ENCODE measurements around the gene TLK2.
"Not testable (repeated sequence)": the region's sequence is repeated elsewhere in the genome, so short reads cannot be mapped to it uniquely, and the experiment has no call there.

TLK2 gene

DNA sequence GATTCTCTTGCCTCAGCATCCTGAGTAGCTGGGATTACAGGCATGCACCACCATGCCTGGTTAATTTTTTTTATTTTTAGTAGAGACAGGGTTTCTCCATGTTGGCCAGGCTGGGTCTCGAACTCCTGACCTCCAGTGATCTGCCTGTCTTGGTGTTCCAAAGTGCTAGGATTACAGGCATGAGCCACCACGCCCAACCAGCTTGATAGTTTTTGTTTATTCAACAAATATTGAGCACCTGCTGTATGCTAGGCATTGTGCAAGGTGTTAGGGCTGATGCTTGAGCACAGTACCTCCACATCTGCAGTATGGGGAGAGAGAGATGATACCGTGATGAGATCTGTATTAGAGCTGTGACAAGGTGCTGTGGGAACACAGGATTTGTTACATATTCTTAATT is 3.9 kb downstream of the TLK2 start:
- not testable (repeated sequence) for H2AFZ ChIP-seq (ENCODE audit: low read depth, low read length); ATAC-seq (ENCODE audit: insufficient read depth, low read depth); H3K9me3 ChIP-seq (ENCODE audit: insufficient read depth, low read length, severe bottlenecking); H3K9ac ChIP-seq (ENCODE audit: low read depth, low read length); H3K4me2 ChIP-seq (ENCODE audit: insufficient read depth, low read length); H3K27ac ChIP-seq (ENCODE audit: low read length); DNase-seq; H3K4me3 ChIP-seq (ENCODE audit: low read depth in 1 of 2, low read length in 2 of 2); H3K27me3 ChIP-seq (ENCODE audit: insufficient read depth, low read length, poor library complexity)
- peaks cover 20% of the 10 kb centered on the region; the same call in 1 of the 2 replicates for H4K20me1 ChIP-seq (ENCODE audit: insufficient read depth, low read length)
- H3K79me2 ChIP-seq (ENCODE audit: insufficient read depth, low read length): peaks cover 90% of the 10 kb centered on the region
- peaks cover 20% of the 10 kb centered on the region for H3K4me1 ChIP-seq (ENCODE audit: insufficient read depth, low read length)
- H3K36me3 ChIP-seq (ENCODE audit: insufficient read depth, low read length): peaks cover 33% of the 10 kb centered on the region

DNA sequence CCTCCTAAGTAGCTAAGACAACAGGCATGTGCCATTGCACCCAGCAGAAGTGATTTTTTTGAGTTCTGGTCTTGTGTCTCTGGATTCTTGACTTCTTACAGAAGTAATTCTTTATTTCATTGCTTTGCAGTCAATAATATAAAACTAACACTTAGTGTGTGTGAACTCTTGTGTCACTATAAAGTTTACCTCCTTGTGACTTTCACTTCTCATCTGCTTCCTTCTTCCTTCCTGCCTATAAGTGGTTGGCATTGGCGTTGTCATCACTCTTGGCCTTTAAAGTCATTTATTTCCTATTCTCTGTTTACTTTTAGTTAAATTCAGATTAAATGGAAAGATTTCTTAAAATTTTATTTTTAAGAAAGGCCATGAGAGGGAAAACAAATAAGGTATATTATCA is 12.4 kb downstream of the TLK2 start:
- H3K36me3 ChIP-seq (ENCODE audit: insufficient read depth, low read length); DNase-seq; H3K27me3 ChIP-seq (ENCODE audit: insufficient read depth, low read length, poor library complexity); H3K4me1 ChIP-seq (ENCODE audit: insufficient read depth, low read length); H2AFZ ChIP-seq (ENCODE audit: low read depth, low read length); H3K9me3 ChIP-seq (ENCODE audit: insufficient read depth, low read length, severe bottlenecking); H3K9ac ChIP-seq (ENCODE audit: low read depth, low read length); H3K4me2 ChIP-seq (ENCODE audit: insufficient read depth, low read length); ATAC-seq (ENCODE audit: insufficient read depth, low read depth); H3K4me3 ChIP-seq (ENCODE audit: low read depth in 1 of 2, low read length in 2 of 2); H3K27ac ChIP-seq (ENCODE audit: low read length): not testable (repeated sequence)
- peaks cover 95% of the 10 kb centered on the region for H3K79me2 ChIP-seq (ENCODE audit: insufficient read depth, low read length)
- peaks cover 16% of the 10 kb centered on the region; the same call in 1 of the 2 replicates for H4K20me1 ChIP-seq (ENCODE audit: insufficient read depth, low read length)

DNA sequence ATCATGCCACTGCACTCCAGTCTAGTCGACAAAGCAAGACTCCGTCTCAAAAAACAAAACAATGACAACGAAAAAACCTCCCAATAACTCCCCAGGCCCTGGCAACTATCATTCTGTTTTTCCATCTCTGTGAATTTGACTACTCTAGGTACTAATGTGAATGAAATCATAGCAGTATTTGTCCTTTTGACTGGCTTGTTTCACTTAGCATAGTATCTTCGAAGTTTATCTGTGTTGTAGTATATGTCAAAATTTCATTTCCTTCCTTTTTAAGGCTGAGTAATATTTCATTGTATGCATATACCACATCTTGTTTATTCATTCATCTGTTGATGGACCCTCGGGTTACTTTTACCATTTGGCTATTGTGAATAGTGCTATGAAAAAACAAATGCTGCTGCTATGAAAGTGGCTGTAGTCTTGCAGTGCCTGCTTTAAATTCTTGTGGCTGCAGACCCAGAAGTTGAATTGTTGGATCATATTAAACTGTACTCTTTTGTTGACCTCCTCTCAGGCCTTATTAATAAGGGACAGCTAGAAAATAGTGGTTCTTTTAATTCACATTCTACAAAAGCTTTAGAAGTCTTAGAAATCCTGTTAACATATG is 14.5 kb downstream of the TLK2 start:
- peaks cover 14% of the 10 kb centered on the region; the same call in 1 of the 2 replicates for H4K20me1 ChIP-seq (ENCODE audit: insufficient read depth, low read length)
- H3K36me3 ChIP-seq (ENCODE audit: insufficient read depth, low read length); H3K27me3 ChIP-seq (ENCODE audit: insufficient read depth, low read length, poor library complexity); H3K27ac ChIP-seq (ENCODE audit: low read length); ATAC-seq (ENCODE audit: insufficient read depth, low read depth); H3K9ac ChIP-seq (ENCODE audit: low read depth, low read length); DNase-seq; H2AFZ ChIP-seq (ENCODE audit: low read depth, low read length); H3K9me3 ChIP-seq (ENCODE audit: insufficient read depth, low read length, severe bottlenecking); H3K4me1 ChIP-seq (ENCODE audit: insufficient read depth, low read length); H3K4me3 ChIP-seq (ENCODE audit: low read depth in 1 of 2, low read length in 2 of 2); H3K4me2 ChIP-seq (ENCODE audit: insufficient read depth, low read length): not testable (repeated sequence)
- H3K79me2 ChIP-seq (ENCODE audit: insufficient read depth, low read length): peaks cover 95% of the 10 kb centered on the region

DNA sequence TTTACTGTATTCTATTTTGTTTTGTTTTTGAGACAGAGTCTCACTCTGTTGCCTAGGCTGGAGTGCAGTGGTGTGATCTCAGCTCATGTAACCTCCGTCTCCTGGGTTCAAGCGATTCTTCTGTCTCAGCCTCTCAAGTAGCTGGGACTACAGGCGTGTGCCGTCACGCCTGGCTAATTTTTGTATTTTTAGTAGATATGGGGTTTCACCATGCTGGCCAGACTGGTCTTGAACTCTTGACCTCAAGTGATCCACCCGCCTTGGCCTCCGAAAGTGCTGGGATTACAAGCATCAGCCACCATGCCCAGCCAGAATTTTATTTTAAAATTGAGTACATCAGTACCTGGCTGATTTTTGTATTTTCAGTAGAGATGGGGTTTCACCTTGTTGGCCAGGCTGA is 15.4 kb downstream of the TLK2 start:
- H3K4me2 ChIP-seq (ENCODE audit: insufficient read depth, low read length); H3K4me1 ChIP-seq (ENCODE audit: insufficient read depth, low read length); H3K27me3 ChIP-seq (ENCODE audit: insufficient read depth, low read length, poor library complexity); ATAC-seq (ENCODE audit: insufficient read depth, low read depth); H2AFZ ChIP-seq (ENCODE audit: low read depth, low read length); H3K36me3 ChIP-seq (ENCODE audit: insufficient read depth, low read length); DNase-seq; H3K9ac ChIP-seq (ENCODE audit: low read depth, low read length); H3K9me3 ChIP-seq (ENCODE audit: insufficient read depth, low read length, severe bottlenecking); H3K27ac ChIP-seq (ENCODE audit: low read length); H3K4me3 ChIP-seq (ENCODE audit: low read depth in 1 of 2, low read length in 2 of 2): not testable (repeated sequence)
- Histone ChIP-seq H4K20me1 (ENCODE audit: insufficient read depth, low read length) (peaks cover 18% of the 10 kb centered on the region), H3K79me2 (ENCODE audit: insufficient read depth, low read length) (peaks cover 95% of the 10 kb centered on the region)

DNA sequence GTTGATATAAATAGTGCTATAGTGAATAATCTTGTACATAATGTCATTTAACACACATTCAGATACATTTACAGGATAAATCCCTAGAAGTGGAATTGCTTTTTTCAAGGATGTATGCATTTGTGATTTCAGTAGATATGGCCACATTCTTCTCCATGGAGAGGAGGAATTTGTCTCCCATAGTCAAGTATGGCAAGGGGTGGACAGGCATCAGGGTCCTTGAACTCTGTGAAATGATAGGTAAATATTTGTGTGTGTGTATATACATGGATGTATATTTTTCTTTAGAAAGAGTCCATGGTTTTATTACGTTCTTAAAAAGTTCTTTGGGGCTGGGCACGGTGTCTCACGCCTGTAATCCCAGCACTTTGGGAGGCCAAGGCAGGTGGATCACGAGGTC is 17.7 kb downstream of the TLK2 start:
- H2AFZ ChIP-seq (ENCODE audit: low read depth, low read length); H3K36me3 ChIP-seq (ENCODE audit: insufficient read depth, low read length); H3K4me3 ChIP-seq (ENCODE audit: low read depth in 1 of 2, low read length in 2 of 2); H3K4me1 ChIP-seq (ENCODE audit: insufficient read depth, low read length); H3K9me3 ChIP-seq (ENCODE audit: insufficient read depth, low read length, severe bottlenecking); H3K27me3 ChIP-seq (ENCODE audit: insufficient read depth, low read length, poor library complexity); DNase-seq; ATAC-seq (ENCODE audit: insufficient read depth, low read depth); H3K4me2 ChIP-seq (ENCODE audit: insufficient read depth, low read length); H3K9ac ChIP-seq (ENCODE audit: low read depth, low read length); H3K27ac ChIP-seq (ENCODE audit: low read length): not testable (repeated sequence)
- H3K79me2 ChIP-seq (ENCODE audit: insufficient read depth, low read length): peaks cover 88% of the 10 kb centered on the region
- H4K20me1 ChIP-seq (ENCODE audit: insufficient read depth, low read length): peaks cover 27% of the 10 kb centered on the region

DNA sequence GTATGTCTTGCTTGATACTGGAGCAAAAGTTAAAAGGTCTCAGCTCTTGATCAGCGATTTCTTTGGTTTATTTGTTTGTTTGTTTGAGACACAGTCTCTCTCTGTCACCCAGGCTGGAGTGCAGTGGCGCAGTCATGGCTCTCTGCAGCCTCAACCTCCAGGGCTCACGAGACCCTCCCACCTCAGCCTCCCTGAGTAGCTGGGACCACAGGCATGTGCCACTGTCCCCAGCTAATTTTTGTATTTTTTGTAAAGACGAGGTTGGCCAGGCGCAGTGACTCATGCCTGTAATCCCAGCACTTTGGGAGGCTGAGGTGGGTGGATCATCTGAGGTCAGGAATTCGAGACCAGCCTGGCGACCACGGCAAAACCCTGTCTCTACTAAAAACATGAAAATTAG is 20.2 kb downstream of the TLK2 start:
- not testable (repeated sequence) for H3K9me3 ChIP-seq (ENCODE audit: insufficient read depth, low read length, severe bottlenecking); H3K27me3 ChIP-seq (ENCODE audit: insufficient read depth, low read length, poor library complexity); H3K36me3 ChIP-seq (ENCODE audit: insufficient read depth, low read length); H3K9ac ChIP-seq (ENCODE audit: low read depth, low read length); H2AFZ ChIP-seq (ENCODE audit: low read depth, low read length); H3K4me2 ChIP-seq (ENCODE audit: insufficient read depth, low read length); H3K4me1 ChIP-seq (ENCODE audit: insufficient read depth, low read length); H3K27ac ChIP-seq (ENCODE audit: low read length); ATAC-seq (ENCODE audit: insufficient read depth, low read depth); H3K4me3 ChIP-seq (ENCODE audit: low read depth in 1 of 2, low read length in 2 of 2); DNase-seq
- Histone ChIP-seq H4K20me1 (ENCODE audit: insufficient read depth, low read length) (peaks cover 21% of the 10 kb centered on the region), H3K79me2 (ENCODE audit: insufficient read depth, low read length) (peaks cover 85% of the 10 kb centered on the region)

DNA sequence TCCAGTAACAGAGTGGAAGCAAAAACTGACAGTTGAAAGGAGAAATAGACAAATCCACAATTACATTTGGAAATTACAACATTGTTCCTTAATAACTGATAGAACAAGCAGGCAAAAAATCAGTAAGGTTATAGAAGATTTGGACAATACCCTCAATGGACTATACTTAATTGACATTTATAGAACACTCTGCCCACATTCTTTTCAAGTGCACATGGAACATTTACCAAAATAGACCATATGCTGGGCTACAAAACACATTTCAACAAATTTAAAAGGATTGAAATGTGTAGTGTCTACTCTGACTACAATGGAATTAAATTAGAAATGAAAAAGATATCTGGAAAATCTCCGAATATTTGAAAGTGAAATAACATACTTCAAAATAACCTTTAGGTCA is 21.8 kb downstream of the TLK2 start:
- H2AFZ ChIP-seq (ENCODE audit: low read depth, low read length); H3K4me3 ChIP-seq (ENCODE audit: low read depth in 1 of 2, low read length in 2 of 2); H3K27ac ChIP-seq (ENCODE audit: low read length); H3K9me3 ChIP-seq (ENCODE audit: insufficient read depth, low read length, severe bottlenecking); H3K36me3 ChIP-seq (ENCODE audit: insufficient read depth, low read length); DNase-seq; H3K4me2 ChIP-seq (ENCODE audit: insufficient read depth, low read length); H3K27me3 ChIP-seq (ENCODE audit: insufficient read depth, low read length, poor library complexity); H3K4me1 ChIP-seq (ENCODE audit: insufficient read depth, low read length); H3K9ac ChIP-seq (ENCODE audit: low read depth, low read length); ATAC-seq (ENCODE audit: insufficient read depth, low read depth): not testable (repeated sequence)
- peaks cover 28% of the 10 kb centered on the region for H4K20me1 ChIP-seq (ENCODE audit: insufficient read depth, low read length)
- peaks cover 87% of the 10 kb centered on the region for H3K79me2 ChIP-seq (ENCODE audit: insufficient read depth, low read length)

DNA sequence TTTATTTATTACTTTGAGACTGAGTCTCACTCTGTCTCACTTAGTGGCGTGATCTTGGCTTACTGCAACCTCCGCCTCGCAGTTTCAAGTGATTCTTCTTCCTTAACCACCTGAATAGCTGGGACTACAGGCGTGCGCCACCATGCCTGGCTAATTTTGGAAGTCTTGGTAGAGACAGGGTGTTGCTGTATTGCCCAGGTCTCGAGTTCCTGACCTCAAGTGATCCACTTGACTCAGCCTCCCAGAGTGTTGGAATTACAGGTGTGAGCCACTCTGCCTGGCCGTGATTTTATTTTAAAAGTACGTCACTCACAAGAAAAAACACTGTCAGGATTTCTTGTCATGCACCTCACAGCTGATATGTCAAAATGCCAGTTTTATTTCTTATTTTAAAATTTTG is 26.2 kb downstream of the TLK2 start:
- H3K27me3 ChIP-seq (ENCODE audit: insufficient read depth, low read length, poor library complexity); H3K4me3 ChIP-seq (ENCODE audit: low read depth in 1 of 2, low read length in 2 of 2); ATAC-seq (ENCODE audit: insufficient read depth, low read depth); H3K9ac ChIP-seq (ENCODE audit: low read depth, low read length); DNase-seq; H3K27ac ChIP-seq (ENCODE audit: low read length); H3K4me2 ChIP-seq (ENCODE audit: insufficient read depth, low read length); H3K9me3 ChIP-seq (ENCODE audit: insufficient read depth, low read length, severe bottlenecking); H3K4me1 ChIP-seq (ENCODE audit: insufficient read depth, low read length); H3K36me3 ChIP-seq (ENCODE audit: insufficient read depth, low read length); H2AFZ ChIP-seq (ENCODE audit: low read depth, low read length): not testable (repeated sequence)
- peaks cover 31% of the 10 kb centered on the region; the same call in 1 of the 2 replicates for H4K20me1 ChIP-seq (ENCODE audit: insufficient read depth, low read length)
- H3K79me2 ChIP-seq (ENCODE audit: insufficient read depth, low read length): peaks cover 84% of the 10 kb centered on the region
